ENCODE measurements around the gene CNPPD1. TPM values are rescaled to one million over a fixed set of nuclear protein-coding genes. Genes with fewer than 3 reads are reported as not detected.

The CNPPD1 gene
- total and polyA plus RNA-seq, 2 of the 8 experiments (the other 6 are each of a cell fraction or from before 2014, with no cell fraction given) = 32.9 to 35.9 TPM

GRCh38 chr2:219218732-219219701 is 42.3 kb upstream of the CNPPD1 start, which contains the start of gene ABCB6 (continued):
- peak in 1 of 3 experiments; percentile 2; a peak in 2 of 4 replicates for TF ChIP-seq CTCF (IDR thresholded peaks at IDR 0.05; ENCODE audit: control extremely low read depth in 1 of 3, insufficient read depth in 1 of 3, low read depth in 1 of 3, low read length in 3 of 3)
- no peak; the same call in 1 of the 2 replicates for TF ChIP-seq SP1 (IDR thresholded peaks at IDR 0.05; ENCODE audit: low read depth, low read length)
- TF ChIP-seq KDM5A (IDR thresholded peaks at IDR 0.05; ENCODE audit: low read length) = no peak
- no peak for TF ChIP-seq RXRA (IDR thresholded peaks at IDR 0.05; ENCODE audit: insufficient read depth, low read depth, low read length)
- TF ChIP-seq ATF2 (IDR thresholded peaks at IDR 0.05; ENCODE audit: low read length) = peak; percentile 75; the same call in 1 of the 2 replicates
- peak; percentile 93 for TF ChIP-seq KDM4A (IDR thresholded peaks at IDR 0.05; ENCODE audit: low read depth, low read length, severe bottlenecking)
- no peak for TF ChIP-seq JUN (IDR thresholded peaks at IDR 0.05; ENCODE audit: low read depth, low read length)
- TF ChIP-seq POLR2A (IDR thresholded peaks at IDR 0.05; ENCODE audit: control extremely low read depth in 1 of 2, low read depth in 2 of 2, low read length in 2 of 2) = peak in 1 of 2 experiments; percentile 93; a peak in 2 of 3 replicates
- TF ChIP-seq BACH1 (IDR thresholded peaks at IDR 0.05; ENCODE audit: low read length) = peak; percentile 47; the same call in 1 of the 2 replicates
- peak in 1 of 2 experiments; percentile 11; a peak in 1 of 4 replicates for TF ChIP-seq RAD21 (IDR thresholded peaks at IDR 0.05 in 1 of 2, conservative IDR thresholded peaks at IDR 0.05 in 1 of 2; ENCODE audit: low read depth in 2 of 2, low read length in 2 of 2)
- no peak; the same call in 1 of the 2 replicates for TF ChIP-seq CHD2 (IDR thresholded peaks at IDR 0.05; ENCODE audit: low read length)
- TF ChIP-seq E2F6 (IDR thresholded peaks at IDR 0.05) = peak; percentile 99
- TF ChIP-seq NANOG (IDR thresholded peaks at IDR 0.05; ENCODE audit: insufficient read depth, low read depth, low read length, poor library complexity, severe bottlenecking) = peak; percentile 2
- TF ChIP-seq GTF2F1 (IDR thresholded peaks at IDR 0.05; ENCODE audit: borderline replicate concordance, low read depth, low read length) = 0 out of 2 replicates have a peak, but pooled peaks have one; percentile 66
- peak; percentile 70; the same call in 1 of the 2 replicates for TF ChIP-seq ATF3 (IDR thresholded peaks at IDR 0.05; ENCODE audit: insufficient read depth, low read depth, low read length)
- TF ChIP-seq MAX (IDR thresholded peaks at IDR 0.05) = peak; percentile 97

All from H1 (cell line).